NCI-H69 (cell line): ENCODE results near the gene SPPL3.

Source experiments
- DNase-seq: peaks from one replicate; lab custom pipeline; 2025; lab: John Stamatoyannopoulos, UW

Gene SPPL3

DNA sequence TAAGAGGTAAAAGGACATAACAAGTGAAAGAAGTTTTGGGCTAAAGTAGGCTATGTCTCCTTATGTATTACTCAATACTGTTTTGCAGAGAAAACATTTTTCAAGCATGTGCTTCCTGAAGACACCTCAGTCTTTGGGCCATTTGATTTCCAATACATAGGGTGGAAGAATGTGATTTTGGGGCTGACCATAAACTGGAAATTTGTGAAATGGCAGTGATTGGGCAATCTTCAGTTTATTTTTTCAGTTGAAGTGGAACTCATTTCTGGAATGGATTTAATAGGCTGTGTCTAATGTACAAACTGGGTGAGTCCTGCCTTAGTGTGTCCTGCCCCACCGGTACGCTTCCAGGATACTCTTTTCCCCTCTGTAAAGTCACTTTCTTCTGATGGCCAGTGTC is 181.4 kb downstream of the SPPL3 start:
- DNase-seq, result no peak

GRCh38 chr12:120721866-120722265 is 182.3 kb downstream of the SPPL3 start:
- no peak for DNase-seq

DNA sequence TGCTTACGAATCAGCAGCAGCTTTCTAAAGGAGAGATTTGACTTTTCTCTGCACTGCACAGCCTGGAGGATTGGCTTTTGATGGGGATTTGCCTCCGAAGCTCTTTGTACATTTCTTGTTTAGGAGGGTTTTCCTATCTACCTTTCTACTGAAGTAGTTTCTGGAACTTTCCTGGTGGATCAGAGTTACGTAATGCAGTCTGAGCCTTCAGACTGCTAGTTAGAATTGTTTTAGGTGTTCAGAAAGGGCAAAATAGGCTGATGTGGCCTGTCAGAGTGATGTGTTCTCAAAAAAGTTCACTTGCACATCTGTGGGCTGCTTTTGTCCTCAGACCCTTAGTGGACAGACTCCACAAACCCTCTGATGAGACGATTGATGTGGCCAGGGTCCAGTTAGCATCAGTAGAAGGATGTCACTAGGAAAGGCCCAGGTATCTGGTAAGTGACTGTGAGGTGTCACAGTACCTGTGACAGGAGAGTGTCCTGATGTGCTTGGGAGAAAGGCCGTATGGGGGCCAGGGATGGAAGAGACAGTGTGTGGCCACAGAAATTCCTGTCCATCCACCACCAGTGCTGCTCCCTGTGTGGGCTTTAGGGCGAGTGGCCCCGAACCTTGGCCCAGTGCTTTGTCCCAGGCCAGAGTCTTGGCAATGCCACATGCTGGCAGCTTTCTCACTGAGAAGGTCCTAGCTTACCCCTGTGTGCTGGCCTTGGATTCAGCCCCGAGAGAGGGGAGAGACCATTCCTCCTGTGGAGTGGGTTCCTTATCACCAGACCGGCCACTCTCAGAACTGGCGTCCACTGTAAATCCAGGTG is 183.0 kb downstream of the SPPL3 start:
- DNase-seq, result no peak

- no peak for DNase-seq
These were observed 183.7 kb downstream of the SPPL3 start for GRCh38 chr12:120720234-120720986.

- no peak for DNase-seq
These were observed 184.5 kb downstream of the SPPL3 start for GRCh38 chr12:120719496-120720233.

DNA sequence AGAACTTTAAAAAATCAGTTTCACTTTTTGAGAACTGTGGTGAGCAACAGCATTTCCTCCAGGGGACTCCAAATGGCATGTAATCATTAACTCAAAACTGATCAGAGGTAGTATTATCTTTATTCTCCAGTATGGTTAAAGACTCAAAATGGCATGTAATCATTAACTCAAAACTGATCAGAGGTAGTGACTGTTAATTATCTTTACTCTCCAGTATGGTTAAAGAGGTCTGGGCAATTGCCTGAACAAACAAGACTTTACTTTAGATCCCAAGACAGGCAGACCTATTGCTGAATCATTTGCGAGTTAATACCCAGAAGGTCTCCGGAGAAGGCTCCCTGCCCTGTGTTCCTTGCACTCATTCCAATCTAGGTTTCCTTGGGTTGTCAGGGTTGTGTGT is 185.1 kb downstream of the SPPL3 start:
- DNase-seq, result no peak

DNA sequence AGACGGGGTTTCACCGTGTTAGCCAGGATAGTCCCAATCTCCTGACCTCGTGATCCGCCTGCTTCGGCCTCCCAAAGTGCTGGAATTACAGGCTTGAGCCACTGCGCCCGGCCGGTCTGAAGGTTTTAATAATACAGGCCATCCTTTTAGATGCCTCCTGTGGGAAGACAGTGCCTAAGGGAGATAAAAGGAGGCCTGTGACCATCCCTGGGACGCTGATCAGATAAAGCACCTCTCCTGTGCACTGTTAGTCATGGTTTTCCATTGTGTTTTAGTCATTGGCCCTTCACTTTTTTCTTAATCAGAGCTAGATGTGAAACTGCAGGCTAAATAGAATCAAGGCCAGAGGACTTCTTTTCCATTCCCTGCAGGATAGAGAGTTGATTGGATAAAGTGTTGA is 186.1 kb downstream of the SPPL3 start:
- no peak for DNase-seq

DNA sequence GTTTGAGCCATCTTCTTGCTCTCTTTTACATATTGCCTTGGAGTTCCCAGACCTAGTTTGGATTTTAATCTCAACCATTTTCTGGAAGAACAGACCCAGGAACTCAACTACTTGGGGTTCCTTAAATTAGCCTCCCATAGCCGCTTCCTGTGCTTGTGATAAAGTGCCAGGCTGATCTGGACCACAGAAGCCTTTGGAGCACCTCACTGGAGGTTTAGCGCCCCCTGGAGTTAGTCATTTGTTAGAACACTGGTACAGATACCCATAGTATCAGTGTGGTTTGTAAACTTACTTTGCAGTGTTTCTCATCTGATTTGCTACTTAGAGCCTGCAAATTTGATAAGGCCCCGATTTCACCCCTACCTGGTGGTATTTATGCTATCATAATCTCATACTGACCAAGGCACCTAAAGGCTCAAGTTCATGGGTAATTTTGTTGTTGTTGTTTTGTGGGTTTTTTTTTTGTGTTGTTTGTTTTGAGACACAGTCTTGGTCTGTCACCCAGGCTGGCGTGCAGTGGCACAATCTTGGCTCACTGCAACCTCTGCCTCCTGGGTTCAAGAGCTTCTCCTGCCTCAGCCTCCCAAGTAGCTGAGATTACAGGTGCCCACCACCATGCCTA is 190.2 kb downstream of the SPPL3 start:
- DNase-seq, result peak; percentile 89

DNA sequence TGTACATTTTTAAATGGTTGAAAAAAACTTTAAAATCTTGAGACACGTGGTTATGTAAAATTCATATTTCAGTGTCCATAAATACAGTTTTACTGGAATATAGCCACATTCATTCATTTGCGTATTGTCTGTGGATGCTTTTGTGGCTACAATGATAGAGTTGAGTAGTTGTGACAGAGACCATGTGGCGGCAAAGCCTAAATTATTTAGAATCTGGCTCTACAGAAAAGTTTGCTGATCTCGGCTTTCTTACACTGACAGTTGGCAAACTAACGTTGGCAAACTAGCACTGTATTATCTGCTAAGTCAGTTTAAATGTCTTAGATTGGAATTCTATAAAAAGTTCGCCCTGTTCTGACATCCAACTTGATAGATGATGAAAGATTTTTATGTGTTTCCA is 191.5 kb downstream of the SPPL3 start:
- DNase-seq, result no peak
